CD14-positive monocyte (primary cell): Measurements from ENCODE around the gene BRSK2. TPM values are rescaled to one million over a fixed set of nuclear protein-coding genes. Genes with fewer than 3 reads are reported as not detected.

Source experiments
- DNase-seq, 3 donors: peaks; one replicate each; pipeline ENCODE4 v3.0.0-alpha.2; 2011 to 2022
- H2AFZ ChIP-seq: 2 replicates; pipeline ENCODE4 v1.6.0; 2012; ENCODE audit warnings: mild to moderate bottlenecking, low read depth, low read length, inconsistent platforms; ENCODE audit not compliant: insufficient read depth, poor library complexity, severe bottlenecking
- H3K27ac ChIP-seq, 2 donors: 1 replicate in 1 of 2; 2 replicates in 1 of 2; pipeline ENCODE4 v1.5.1; 2012 to 2013; ENCODE audit warnings: low read length in 2 of 2, control low read depth in 1 of 2, inconsistent platforms in 1 of 2, low read depth in 1 of 2, mild to moderate bottlenecking in 1 of 2
- H3K27me3 ChIP-seq, 2 donors: one replicate each; pipeline versions ENCODE4 v1.6.0 to v1.6.1; 2011 to 2013; ENCODE audit warnings: low read length in 2 of 2; ENCODE audit not compliant: control insufficient read depth in 2 of 2, insufficient read depth in 2 of 2
- H3K36me3 ChIP-seq, 2 donors: replicated peaks in 1 of 2; 1 replicate in 1 of 2; 2 replicates in 1 of 2; pipeline versions ENCODE4 v1.5.1 to v1.6.1; 2012 to 2013; ENCODE audit warnings: low read length in 2 of 2, control low read depth in 1 of 2, inconsistent platforms in 1 of 2, mild to moderate bottlenecking in 1 of 2; ENCODE audit not compliant: insufficient read depth in 2 of 2, control insufficient read depth in 1 of 2
- H3K4me1 ChIP-seq, 2 donors: 1 replicate in 1 of 2; 2 replicates in 1 of 2; pipeline versions ENCODE4 v1.5.1 to v1.6.1; 2012 to 2013; ENCODE audit warnings: low read length in 2 of 2, control low read depth in 1 of 2, inconsistent platforms in 1 of 2, mild to moderate bottlenecking in 1 of 2, moderate library complexity in 1 of 2; ENCODE audit not compliant: insufficient read depth in 2 of 2, control insufficient read depth in 1 of 2
- H3K4me2 ChIP-seq: replicated peaks from 2 replicates; pipeline ENCODE3; 2012; ENCODE audit warnings: low read length, moderate library complexity, mild to moderate bottlenecking; ENCODE audit not compliant: poor library complexity, severe bottlenecking; ENCODE audit errors: extremely low read depth
- H3K4me3 ChIP-seq, 3 experiments: fragments of 200-600 bp in 1 of 3; sonication (generic) in 1 of 3; replicated peaks in 1 of 3; 1 replicate in 2 of 3; 2 replicates in 1 of 3; pipeline ENCODE4 v1.5.1; 2011 to 2013; ENCODE audit warnings: low read length in 3 of 3, mild to moderate bottlenecking in 3 of 3, control low read depth in 2 of 3, low read depth in 2 of 3, inconsistent platforms in 1 of 3, moderate library complexity in 1 of 3
- H3K79me2 ChIP-seq: 2 replicates; pipeline ENCODE4 v1.6.0; 2012; ENCODE audit warnings: mild to moderate bottlenecking, control low read depth, inconsistent platforms, low read length, moderate library complexity; ENCODE audit not compliant: insufficient read depth
- H3K9ac ChIP-seq: 2 replicates; pipeline ENCODE4 v1.6.0; 2017; ENCODE audit warnings: low read length, mild to moderate bottlenecking; ENCODE audit not compliant: insufficient read depth, poor library complexity, severe bottlenecking
- H3K9me3 ChIP-seq, 2 donors: replicated peaks in 1 of 2; 1 replicate in 1 of 2; 2 replicates in 1 of 2; pipeline versions ENCODE4 v1.5.1 to v1.6.1; 2012 to 2013; ENCODE audit warnings: low read length in 2 of 2, control low read depth in 1 of 2; ENCODE audit not compliant: control insufficient read depth in 1 of 2, insufficient read depth in 1 of 2
- H4K20me1 ChIP-seq: 2 replicates; pipeline ENCODE4 v1.6.0; 2012; ENCODE audit warnings: mild to moderate bottlenecking, low read length, control low read depth, moderate library complexity; ENCODE audit not compliant: insufficient read depth
- H3K27ac Mint-ChIP-seq, 7 donors: one replicate each; pipeline ENCODE4 v1.8.0; 2020; ENCODE audit warnings: mild to moderate bottlenecking in 7 of 7, mixed read lengths in 7 of 7, moderate library complexity in 6 of 7, inconsistent platforms in 2 of 7
- H3K27me3 Mint-ChIP-seq, 3 donors: one replicate each; pipeline ENCODE4 v1.8.0; 2021 to 2022; ENCODE audit warnings: low read depth in 3 of 3, mild to moderate bottlenecking in 3 of 3, mixed read lengths in 3 of 3, moderate library complexity in 3 of 3, inconsistent platforms in 1 of 3
- H3K36me3 Mint-ChIP-seq, 2 donors: one replicate each; pipeline ENCODE4 v1.8.0; 2020; ENCODE audit warnings: mixed read lengths in 2 of 2, inconsistent platforms in 1 of 2, mild to moderate bottlenecking in 1 of 2
- H3K4me1 Mint-ChIP-seq: one replicate; pipeline ENCODE4 v1.8.0; 2020; ENCODE audit warnings: mild to moderate bottlenecking, mixed read lengths
- H3K4me3 Mint-ChIP-seq, 2 donors: one replicate each; pipeline ENCODE4 v1.8.0; 2020; ENCODE audit warnings: mild to moderate bottlenecking in 2 of 2, mixed read lengths in 2 of 2, moderate library complexity in 1 of 2
- H3K9me3 Mint-ChIP-seq, 7 donors: one replicate each; pipeline ENCODE4 v1.8.0; 2020 to 2022; ENCODE audit warnings: mixed read lengths in 7 of 7, mild to moderate bottlenecking in 6 of 7, moderate library complexity in 6 of 7, inconsistent platforms in 2 of 7
- WGBS: methylation state at CpG from one replicate; pipeline ENCODE4 v1.1.5; 2013; ENCODE audit warnings: missing lambda C conversion rate; ENCODE audit not compliant: insufficient coverage; 5-methylcytosine and 5-hydroxymethylcytosine counted together
- intact Hi-C, 2 donors: fragments of 100-400 bp; cut with micrococcal nuclease; formaldehyde crosslinking; loops; one replicate each; pipeline versions ENCODE4 v1.15.0 to v1.15.1; 2023
- polyA plus RNA-seq, 3 donors: library from polyadenylated mRNA; depleted of rRNA in 1 of 3; unstranded in 2 of 3; stranded (reverse) in 1 of 3; fragments of 300-500 nt in 2 of 3; fragments of >200 nt in 1 of 3; fragmentation: Illumina TruSeq in 2 of 3; gene quantifications; 1 replicate in 2 of 3; 2 replicates in 1 of 3; pipeline ENCODE4 v1.2.3, GENCODE V29; 2012 to 2021
- TF ChIP-seq, protein P1 (sequence below): fragments of 200-600 bp; IDR thresholded peaks from one replicate; pipeline ENCODE4 v1.8.0; 2022; ENCODE audit warnings: antibody characterized with exemption, mild to moderate bottlenecking

The BRSK2 gene
- polyA plus RNA-seq, 3 donors = 0.13 TPM; not detected in 2

DNA sequence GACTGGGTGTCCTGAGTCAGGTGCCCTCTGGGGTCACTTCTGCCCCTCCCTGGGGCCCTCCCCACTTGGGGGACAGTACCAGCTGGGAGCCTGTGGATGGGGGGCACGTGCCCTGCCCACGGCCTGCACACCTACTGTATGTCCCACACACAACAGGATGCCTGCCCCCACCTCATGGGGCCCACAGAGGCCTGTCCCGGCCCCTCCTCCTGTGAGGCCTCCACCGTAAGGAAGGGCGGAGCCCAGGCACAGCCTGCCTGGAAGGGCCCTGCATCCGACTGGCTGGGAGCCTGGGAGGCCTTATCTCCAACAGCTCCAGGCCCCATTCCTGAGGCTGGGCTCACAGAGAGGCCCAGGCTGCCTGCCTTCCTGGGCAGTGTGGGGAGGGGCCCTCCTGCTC is 47.8 kb downstream of the BRSK2 start:
- Mint-ChIP-seq H3K9me3 (no peaks in the 10 kb centered on the region), H3K4me1 (no peaks in the 10 kb centered on the region), H3K27ac (no peak overlapping the region), H3K4me3 (no peak overlapping the region), H3K27me3 (peaks cover 2 to 13% (median 5%) of the 10 kb centered on the region in 3 donors), H3K36me3 (no peaks in the 10 kb centered on the region)
- WGBS = no CpG with 5 or more reads among the region's 6 CpGs
- intact Hi-C loops = no loop called here
- no peaks in the 10 kb centered on the region for H3K79me2 ChIP-seq
- no peaks in the 10 kb centered on the region for H4K20me1 ChIP-seq
- no peak for DNase-seq
- no peak overlapping the region for H2AFZ ChIP-seq
- H3K36me3 ChIP-seq = no peaks in the 10 kb centered on the region
- no peak overlapping the region for H3K9ac ChIP-seq
- H3K27ac ChIP-seq = no peak overlapping the region
- H3K27me3 ChIP-seq = no peaks in the 10 kb centered on the region
- H3K4me2 ChIP-seq = no peak overlapping the region
- no peaks in the 10 kb centered on the region for H3K9me3 ChIP-seq
- no peak overlapping the region for H3K4me3 ChIP-seq
- TF ChIP-seq, protein P1, sequence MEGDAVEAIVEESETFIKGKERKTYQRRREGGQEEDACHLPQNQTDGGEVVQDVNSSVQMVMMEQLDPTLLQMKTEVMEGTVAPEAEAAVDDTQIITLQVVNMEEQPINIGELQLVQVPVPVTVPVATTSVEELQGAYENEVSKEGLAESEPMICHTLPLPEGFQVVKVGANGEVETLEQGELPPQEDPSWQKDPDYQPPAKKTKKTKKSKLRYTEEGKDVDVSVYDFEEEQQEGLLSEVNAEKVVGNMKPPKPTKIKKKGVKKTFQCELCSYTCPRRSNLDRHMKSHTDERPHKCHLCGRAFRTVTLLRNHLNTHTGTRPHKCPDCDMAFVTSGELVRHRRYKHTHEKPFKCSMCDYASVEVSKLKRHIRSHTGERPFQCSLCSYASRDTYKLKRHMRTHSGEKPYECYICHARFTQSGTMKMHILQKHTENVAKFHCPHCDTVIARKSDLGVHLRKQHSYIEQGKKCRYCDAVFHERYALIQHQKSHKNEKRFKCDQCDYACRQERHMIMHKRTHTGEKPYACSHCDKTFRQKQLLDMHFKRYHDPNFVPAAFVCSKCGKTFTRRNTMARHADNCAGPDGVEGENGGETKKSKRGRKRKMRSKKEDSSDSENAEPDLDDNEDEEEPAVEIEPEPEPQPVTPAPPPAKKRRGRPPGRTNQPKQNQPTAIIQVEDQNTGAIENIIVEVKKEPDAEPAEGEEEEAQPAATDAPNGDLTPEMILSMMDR = no peak
- H3K4me1 ChIP-seq = no peaks in the 10 kb centered on the region

DNA sequence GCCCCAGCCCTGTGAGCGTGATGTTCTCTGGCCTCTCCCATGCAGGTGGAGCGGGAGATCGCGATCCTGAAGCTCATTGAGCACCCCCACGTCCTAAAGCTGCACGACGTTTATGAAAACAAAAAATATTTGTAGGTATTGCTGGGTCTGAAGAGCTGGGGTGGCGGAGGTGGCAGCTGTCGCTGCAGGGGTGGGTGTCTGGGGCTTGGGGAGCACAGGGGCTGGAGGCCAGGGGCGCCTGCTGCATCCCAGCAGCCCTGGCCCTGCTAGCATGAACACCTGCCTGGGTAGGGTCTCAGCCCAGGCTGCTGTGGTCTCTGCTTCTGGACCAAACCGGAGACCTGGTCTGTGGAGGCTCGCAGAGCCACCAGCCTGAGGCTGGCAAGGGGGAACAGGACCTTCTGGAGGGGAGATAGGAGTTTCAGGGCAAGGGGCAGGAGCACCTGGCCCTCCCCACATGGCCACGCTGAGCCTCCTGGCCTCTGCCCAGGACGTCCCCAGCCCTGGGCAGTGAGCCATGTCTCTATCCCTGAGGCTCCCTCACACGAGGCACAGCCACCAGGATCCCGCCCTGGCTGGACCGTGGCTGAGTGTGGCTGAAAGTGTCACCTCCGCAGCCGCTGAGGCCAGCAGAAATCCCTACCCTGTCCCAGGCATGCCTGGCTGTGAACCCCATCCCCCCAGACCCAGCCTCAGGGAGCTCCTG is 48.7 kb downstream of the BRSK2 start:
- Histone ChIP-seq H3K27ac (no peak overlapping the region), H3K4me1 (no peaks in the 10 kb centered on the region), H3K9ac (no peak overlapping the region), H4K20me1 (no peaks in the 10 kb centered on the region), H3K4me2 (no peak overlapping the region), H2AFZ (no peak overlapping the region), H3K9me3 (no peaks in the 10 kb centered on the region), H3K36me3 (no peaks in the 10 kb centered on the region), H3K79me2 (no peaks in the 10 kb centered on the region), H3K27me3 (no peaks in the 10 kb centered on the region), H3K4me3 (no peak overlapping the region)
- TF ChIP-seq, protein P1 = no peak
- Mint-ChIP-seq H3K36me3 (no peaks in the 10 kb centered on the region), H3K27ac (no peak overlapping the region), H3K27me3 (peaks cover 0 to 13% (median 5%) of the 10 kb centered on the region in 3 donors), H3K4me1 (no peaks in the 10 kb centered on the region), H3K4me3 (no peak overlapping the region), H3K9me3 (no peaks in the 10 kb centered on the region)
- intact Hi-C loops = no loop called here
- 93% methylated on average over 18 of the region's 19 CpGs for WGBS
- no peak for DNase-seq
